Hematopoietic multipotent progenitor cell treated with erythropoietin and hydrocortisone succinate and interleukin-3 and kit ligand, for 4 days (in vitro differentiated cells): ENCODE data around the gene SNX2.
"Not testable (repeated sequence)": the region's sequence is repeated elsewhere in the genome, so short reads cannot be mapped to it uniquely, and the experiment has no call there.

ENCODE experiments used
- DNase-seq: peaks from one replicate; pipeline ENCODE4 v3.0.0-alpha.2; 2015

Gene SNX2

DNA sequence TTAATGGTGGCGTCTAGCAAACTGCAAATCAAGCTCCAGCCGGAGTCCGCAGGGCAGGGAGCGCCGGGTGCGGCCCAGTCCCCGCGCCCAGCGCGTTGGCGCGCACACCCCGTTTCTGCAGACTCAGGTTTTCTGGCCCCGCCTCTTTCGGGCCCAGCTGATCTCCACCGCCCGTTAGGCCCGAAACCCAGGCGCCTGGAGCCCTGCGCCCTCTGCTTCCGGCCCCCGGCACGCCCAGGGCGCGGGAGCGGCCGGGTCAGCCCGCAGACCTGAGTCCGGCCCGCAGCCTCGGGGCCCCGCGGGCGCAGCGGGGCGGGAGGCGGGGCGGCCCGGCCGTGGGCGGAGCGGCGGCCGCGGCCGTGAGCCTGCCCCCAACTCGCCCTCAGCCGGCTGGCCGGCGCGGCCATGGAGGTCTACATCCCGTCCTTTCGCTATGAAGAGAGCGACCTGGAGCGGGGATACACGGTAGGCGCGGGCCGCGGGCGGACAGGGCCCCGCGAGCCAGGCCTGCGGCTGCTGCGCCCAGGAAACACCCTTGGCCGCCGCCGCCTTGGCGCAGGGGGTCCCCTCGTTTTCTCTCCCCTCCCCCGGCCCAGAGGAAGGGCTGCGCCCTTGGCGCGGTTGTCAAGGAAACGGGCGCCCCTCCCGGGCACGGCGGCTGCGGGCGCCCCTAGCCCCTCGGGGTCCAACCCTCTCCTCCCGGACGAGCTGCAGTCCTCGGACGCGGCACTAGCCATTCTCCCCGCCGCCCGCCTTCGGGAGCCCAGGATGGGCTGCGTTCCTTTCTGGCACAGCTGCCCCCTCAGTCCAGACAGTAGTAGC lies 70.6 kb downstream of the SNX2 start, which contains the start of gene SNX24:
SNX24 (plus strand) TSS at position 385 of the 822 bp plus-strand sequence; CDS start at position 406, 21 bp downstream.
- DNase-seq: peak; percentile 89

DNA sequence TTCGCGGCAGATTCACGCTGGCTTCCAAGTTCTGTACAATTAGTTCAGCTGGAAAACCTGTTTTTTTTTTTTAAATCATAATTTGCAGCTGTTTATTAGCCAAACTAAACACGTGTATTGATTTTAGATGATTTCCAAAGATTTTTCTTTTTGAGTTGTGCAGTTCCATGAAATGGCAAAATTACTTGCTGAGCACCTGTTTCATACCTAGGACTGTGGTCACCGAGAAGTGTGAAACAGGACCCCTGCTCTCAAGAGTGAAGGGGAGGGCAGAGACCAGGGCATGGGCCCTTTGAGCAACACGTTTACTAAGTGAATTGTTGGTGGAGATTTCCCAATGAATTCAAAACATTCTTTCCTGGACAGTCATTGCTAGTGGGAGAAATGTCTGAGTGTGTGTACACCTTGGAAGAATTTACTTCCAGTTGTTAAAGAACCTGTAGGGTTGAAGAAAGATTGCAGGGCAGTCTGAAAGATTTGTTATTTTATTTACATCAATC lies 71.2 kb downstream of the SNX2 start:
- no peak for DNase-seq

DNA sequence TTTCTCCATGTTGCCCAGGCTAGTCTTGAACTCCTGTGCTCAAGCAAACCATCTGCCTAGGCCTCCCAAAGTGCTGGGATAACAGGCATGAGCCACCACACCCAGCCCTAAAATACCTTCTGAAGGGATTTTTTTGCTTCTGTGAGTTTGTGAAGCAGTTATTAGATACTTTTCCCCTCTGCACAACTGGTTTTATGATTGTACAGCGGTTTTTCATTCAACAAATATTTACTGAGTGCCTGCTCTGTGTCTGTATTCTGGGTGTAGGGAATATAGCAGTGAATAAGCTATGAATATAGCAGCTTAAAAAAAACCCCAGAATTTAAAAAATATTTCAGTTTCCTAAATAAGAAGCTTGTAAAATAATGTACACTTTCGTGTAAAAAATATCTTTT lies 72.8 kb downstream of the SNX2 start:
- DNase-seq: no peak

DNA sequence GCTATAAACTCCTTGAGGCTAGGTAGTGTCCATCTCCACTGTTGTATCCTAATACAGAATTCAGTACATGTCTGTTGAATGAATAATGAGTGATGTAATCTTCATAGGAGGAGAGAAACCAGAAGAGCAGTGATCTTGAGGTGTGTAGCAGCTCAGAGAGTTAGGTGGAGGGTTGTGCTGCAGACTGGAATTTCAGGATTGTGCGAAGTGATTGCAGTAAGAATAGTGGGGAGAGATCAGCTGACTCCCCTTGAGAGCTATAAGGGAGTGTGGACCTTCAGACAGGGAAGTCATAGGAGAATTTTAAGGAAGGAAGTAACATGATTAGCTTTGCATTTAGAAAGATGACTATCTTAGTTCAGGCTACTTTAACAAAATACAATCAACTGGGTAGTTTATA lies 74.9 kb downstream of the SNX2 start:
- DNase-seq: no peak

DNA sequence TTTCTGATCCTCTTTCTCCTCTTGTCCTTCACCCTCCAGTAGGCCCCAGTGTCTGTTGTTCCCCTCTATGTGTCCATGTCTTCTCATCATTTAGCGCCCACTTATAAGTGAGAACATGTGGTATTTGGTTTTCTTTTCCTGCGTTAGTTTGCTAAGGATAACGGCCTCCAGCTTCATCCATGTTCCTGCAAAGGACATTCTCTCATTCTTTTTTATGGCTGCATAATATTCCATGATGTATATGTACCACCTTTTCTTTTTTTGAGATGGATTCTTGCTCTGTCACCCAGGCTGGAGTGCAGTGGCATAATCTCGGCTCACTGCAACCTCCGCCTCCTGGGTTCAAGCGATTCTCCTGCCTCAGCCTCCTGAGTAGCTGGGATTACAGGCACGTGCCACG lies 82.7 kb downstream of the SNX2 start:
- not testable (repeated sequence) for DNase-seq

DNA sequence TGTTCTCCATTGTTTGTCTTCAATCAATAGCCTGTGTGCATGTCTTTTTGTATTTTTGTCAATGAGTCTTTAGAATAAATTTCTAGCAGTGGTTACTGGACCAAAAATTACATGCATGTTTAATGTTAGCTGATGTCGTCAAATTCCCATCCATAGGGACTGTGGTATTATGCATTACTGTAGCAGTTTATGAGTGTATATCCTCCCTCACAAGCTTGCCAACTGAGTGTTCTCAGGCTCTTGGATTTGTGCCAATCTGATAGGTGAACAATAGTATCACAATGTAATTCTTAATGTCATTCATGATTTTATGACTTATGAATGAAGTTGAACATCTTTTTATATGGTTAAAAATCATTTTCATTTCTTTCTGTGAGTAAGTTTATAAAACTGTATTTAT lies 83.6 kb downstream of the SNX2 start:
- peak; percentile 69 for DNase-seq

DNA sequence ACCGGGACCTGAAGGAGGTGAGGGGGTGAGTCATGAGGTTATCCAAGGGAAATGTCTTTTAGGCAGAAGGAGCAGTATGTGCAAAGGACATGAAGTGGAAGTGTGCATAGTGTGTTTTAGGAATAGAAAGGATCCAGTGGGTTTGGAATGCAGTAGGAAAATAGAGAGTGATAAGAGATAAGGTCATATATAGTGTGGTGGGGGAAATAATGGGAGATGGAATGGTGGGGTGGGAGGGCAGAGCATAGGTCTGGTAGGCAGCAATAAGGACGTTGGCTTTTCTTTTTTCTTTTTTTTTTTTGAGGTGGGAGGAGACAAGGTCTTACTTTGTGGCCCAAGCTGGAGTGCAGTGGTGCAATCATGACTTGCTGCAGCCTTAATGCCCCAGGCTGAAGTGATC lies 88.4 kb downstream of the SNX2 start:
- DNase-seq: peak; percentile 60

DNA sequence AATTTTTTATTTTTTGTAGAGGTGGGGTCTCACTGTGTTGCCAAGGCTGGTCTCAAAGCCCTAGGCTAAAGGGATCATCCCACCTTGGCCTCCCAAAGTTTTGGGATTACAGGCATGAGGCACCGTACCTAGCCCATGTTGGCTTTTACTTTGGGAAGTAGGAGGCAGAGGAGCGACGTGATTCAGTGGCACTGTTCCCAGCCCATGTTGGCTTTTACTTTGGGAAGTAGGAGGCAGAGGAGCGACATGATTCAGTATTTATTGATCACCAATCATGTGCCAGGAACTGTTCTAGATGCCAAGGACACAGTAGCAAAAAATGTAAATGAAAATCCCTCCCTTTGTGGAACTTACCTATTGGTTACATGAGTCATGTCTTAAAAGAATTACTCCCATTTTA lies 88.8 kb downstream of the SNX2 start:
- no peak for DNase-seq

DNA sequence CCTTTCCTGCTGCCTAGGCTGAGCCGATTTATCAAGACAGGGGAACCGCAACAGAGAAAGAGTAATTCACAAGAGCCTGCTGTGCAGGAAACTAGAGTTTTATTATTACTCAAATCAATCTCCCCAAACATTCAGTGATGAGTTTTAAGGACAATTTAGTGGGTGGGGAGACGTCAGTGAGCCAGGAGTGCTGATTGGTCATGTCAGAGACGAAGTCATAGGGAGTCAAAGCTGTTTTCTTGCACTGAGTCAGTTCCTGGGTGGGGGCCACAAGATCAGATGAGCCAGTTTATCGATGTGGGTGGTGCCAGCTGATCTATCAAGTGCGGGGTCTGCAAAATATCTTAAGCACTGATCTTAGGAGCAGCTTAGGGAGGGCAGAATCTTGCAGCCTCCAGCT lies 89.5 kb downstream of the SNX2 start:
- DNase-seq: no peak

DNA sequence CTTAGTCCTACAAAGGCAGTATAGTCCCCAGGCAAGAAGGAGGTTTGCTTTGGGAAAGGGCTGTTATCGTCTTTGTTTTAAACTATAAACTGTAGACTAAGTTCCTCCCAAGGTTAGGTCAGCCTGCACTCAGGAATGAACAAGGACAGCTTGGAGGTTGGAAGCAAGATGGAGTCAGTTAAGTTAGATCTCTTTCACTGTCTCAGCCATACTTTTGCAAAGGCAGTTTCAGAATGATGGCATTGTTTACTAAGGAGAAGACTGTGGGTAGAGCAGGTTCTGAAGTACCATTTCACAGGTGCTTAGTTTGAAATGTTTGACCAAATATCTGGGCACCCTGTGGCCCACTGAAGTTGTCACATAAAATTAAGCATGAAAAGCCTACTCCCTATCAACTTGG lies 90.0 kb downstream of the SNX2 start:
- no peak for DNase-seq

DNA sequence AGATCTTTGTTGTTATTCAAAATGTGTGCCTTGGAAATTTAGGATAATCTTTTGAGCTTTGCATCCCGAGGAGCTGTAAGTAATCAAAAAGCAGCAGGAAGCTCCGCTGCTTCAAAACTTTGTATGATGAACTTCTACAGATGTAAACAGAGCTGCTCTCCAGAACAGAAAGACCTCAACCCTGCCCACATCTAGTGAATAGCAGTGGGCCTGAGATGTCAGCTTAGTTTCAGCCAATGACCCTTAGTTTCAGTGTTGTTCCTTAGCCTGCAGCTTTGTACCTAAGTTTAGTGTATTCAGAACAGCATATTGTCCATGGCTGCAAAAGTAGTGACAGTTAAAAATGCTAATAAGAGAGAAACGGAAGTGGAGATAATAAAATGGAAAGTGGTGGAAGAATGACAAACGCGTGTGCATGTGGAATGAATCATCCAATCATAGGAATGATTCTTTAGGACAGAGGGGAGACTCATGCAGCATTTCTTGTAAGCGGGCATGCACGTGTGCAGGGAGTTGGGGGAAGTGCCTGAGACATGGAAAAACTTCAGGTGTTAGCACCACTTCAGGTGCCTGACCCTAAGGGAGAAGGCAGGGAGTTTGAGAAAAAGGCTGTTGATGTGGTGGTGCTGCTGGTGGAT lies 95.5 kb downstream of the SNX2 start:
- no peak for DNase-seq

DNA sequence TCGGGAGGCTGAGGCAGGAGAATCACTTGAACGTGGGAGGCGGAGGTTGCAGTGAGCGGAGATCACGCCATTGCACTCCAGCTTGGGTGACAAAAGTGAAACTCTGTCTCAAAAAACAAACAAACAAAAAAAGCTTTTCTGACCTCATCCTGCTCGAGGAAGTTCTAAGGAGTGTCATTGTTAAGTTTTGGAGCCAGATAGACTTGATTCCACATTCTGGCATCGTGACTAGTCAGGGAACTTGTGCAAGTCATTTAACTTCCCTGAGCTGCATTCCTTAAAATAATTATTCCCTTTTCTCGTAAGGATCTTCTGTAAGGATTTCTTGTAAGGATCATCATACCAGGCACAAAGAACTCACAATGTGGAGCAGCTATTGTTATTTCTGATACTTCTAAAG lies 96.8 kb downstream of the SNX2 start:
- DNase-seq: no peak

DNA sequence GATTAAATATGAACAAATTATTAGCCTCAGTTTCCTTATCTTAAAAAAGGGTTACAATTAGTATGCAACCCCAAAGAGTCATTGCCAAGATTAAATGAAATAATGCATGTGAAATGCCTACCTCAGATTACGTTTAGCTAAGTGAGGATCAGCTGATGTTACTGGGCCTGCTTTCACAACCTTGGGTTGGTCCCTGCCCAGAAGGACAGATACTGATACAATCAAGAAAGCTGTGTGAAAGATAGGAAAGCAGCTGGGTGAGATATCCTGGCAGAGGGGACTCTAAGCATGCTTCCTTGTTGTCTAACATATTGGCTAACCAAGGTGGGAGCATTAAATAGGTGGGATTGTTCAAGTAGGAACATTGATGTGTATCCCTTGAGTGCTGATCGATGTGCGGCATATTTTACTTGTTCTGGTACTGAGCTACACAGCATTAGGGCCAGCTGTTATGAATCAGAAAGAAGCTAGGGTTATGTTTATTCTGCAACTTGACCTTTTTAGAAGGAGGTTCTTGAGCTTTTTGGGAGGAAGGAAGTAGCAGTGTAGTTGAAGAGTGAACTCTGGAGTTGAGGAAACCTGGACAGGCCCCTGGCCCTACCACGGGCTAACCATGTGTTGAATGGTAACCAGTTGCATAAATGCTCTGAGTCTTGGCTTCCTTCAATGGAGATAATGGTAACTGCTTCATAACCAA lies 99.4 kb downstream of the SNX2 start:
- peak; percentile 52 for DNase-seq

DNA sequence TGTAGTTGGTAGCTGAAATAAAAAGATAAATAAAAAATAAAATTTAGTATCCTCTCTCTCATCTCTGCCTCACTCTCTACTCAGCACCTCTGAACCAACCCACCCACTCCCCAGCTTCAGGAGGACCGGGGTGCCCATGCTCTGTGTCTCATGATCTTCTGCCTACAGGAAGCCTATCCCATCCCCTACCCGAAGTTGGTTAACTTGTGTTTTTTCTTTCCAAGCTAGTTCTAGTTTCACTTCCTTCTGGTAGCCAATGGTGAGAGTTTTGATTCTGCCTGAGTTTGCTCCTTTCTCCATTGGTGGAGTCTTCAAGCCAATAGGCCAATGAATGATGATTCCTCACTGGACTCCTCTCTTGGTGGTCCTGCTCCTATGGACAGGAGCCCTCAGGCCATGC lies 102.6 kb downstream of the SNX2 start:
- no peak for DNase-seq

DNA sequence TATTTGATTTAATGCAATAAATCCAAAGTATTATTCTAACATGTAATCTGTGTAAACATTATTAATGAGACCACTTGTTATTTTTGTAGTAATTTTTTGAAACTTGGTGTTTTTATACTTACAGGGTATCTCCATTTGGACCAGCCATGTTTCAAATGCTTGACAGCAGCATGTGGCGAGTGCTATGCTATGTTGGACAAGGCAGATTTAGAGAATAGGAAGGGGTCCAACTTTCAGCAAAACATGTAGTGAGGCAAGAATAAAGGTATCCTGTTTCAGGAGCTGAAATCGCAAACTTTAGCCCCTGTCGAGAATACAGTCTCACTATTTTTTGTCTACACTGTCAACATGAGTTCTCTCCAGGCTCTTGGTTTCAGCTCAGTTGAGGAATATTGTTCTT lies 104.2 kb downstream of the SNX2 start:
- no peak for DNase-seq
